D721Med (cell line): ENCODE measurements around the gene ARSB.

Source experiments
- DNase-seq: peaks from one replicate; pipeline ENCODE4 v3.0.0; 2011; ENCODE audit warnings: low spot score; ENCODE audit not compliant: insufficient read length
- FAIRE-seq: peaks from 2 replicates; lab custom pipeline; 2011; peaks lifted over from hg19 to GRCh38; lab: Jason Lieb, UNC
- TF ChIP-seq, protein P1 (sequence below): IDR thresholded peaks from 2 replicates; pipeline ENCODE4 v1.5.1; 2012; ENCODE audit warnings: mild to moderate bottlenecking, control low read depth; ENCODE audit not compliant: insufficient read depth; ENCODE audit errors: missing control alignments

Gene ARSB

DNA sequence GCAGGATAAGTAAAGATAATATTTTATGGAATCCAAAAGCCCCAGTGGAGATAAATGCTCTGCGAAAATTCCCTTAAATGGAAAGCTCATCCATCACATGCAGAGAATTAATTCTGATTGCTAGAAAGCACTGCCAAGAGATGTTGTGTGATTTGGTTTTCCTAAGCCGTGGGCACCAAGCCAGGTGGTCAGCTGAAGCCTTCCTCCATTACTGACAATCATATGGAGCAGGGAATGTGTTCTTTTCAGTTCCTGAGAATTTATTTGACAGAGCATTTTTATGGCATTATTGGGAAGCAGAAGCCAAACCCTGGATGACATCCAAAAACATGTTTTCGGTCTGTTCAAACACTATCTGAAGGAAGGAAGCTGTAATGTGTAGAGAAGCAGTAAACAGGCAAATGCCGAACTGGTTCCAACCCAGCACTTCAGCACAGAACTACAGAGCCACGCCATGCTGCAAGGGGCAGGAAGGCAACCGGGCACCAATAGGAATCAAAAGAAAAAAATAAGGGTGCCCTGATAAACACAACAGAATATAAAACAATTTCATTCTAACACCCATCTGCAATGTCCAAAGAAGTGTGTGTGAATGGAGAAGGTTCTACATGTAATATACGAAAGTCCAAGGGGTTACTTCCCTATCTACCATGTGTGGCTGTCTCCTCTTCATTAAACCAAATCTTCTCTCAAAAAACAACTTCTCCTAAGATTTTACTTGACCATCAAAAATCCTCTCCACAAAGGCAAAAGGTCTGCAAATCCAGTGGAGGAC, 12.3 kb downstream of the ARSB start:
- DNase-seq: no peak

DNA sequence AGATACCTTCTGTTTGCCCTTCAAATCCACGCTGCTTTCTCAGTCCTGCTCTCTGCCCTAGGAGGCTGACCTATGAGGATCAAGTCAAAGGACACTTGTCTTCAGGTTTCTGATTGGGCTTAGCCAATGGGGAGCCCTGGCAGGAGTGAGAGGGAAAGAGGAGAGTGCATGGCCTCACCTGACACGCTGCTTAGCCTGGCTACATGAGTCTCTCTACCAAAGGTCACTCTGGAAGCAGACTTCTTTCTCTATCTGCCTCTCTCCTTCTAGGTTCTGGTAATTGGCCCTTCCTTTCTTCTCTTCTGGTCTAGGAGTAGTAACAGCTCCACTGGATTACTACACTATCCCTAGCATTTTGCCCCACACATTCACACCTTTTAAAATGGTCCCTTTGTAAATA, 13.1 kb downstream of the ARSB start:
- FAIRE-seq: no peak
- DNase-seq: no peak

More for the DNA sequence above, 12.3 kb downstream of the ARSB start:
- no peak for FAIRE-seq
- TF ChIP-seq, protein P1, sequence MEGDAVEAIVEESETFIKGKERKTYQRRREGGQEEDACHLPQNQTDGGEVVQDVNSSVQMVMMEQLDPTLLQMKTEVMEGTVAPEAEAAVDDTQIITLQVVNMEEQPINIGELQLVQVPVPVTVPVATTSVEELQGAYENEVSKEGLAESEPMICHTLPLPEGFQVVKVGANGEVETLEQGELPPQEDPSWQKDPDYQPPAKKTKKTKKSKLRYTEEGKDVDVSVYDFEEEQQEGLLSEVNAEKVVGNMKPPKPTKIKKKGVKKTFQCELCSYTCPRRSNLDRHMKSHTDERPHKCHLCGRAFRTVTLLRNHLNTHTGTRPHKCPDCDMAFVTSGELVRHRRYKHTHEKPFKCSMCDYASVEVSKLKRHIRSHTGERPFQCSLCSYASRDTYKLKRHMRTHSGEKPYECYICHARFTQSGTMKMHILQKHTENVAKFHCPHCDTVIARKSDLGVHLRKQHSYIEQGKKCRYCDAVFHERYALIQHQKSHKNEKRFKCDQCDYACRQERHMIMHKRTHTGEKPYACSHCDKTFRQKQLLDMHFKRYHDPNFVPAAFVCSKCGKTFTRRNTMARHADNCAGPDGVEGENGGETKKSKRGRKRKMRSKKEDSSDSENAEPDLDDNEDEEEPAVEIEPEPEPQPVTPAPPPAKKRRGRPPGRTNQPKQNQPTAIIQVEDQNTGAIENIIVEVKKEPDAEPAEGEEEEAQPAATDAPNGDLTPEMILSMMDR: no peak

DNA sequence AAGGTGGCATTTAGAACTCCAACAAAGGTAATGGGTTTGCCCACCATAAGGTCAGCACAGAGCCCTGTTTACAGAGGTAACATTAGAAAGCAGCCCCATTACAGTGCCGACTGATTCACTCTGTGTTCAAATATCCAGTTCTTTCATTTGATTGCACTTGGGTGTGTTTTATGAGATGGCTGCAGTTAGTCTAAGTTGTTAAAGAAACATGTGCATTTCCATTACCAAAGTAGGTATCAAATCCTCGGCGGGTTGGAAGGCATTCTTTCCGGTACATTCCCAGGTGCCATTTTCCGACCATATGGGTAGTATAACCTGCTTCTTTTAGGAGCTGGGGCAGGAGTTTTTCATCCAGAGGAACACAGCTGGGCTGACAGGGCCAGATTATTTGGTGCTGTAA, 16.3 kb downstream of the ARSB start:
- TF ChIP-seq, protein P1: no peak
- DNase-seq (no peak), FAIRE-seq (no peak)

More for the DNA sequence above, 13.1 kb downstream of the ARSB start:
- TF ChIP-seq, protein P1: no peak

DNA sequence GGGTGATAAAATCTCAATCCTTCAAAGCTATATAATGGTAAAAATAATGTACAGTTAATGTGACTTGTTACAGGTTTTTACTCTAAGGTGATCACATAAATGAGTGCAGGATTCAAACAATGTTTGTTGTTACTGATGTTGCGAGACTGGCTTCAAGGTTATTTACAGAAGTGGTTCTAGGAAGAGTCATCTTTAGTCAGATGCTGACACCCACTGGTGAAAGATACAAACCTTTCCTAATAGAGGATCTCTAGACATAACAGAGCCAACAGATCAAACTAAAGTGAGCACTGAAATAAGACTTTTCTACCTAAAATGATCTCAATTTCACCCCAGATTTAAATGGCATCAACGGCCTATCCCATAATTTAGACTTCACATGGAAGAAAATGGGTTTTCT, 20.2 kb downstream of the ARSB start:
- TF ChIP-seq, protein P1: peak; percentile 73
- DNase-seq (no peak), FAIRE-seq (no peak)

DNA sequence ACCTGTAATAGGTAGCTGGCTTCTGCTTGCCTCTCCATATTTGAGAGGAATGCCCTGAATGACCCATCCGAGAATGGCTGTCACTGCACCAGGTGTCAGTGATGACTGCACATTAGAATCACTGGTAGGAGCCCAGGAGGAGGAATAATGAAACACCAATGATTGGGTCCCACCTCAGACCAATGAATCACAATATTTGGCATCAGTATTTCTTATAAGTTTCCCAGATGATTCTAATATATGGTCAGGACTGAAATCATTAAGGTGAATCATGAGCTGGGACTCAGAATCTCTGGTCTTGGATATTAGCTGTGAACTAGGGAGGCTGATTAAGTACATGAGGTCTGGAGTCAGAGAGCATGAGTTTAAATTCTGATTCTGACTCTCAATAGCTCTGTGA, 23.4 kb downstream of the ARSB start:
- TF ChIP-seq, protein P1: no peak
- no peak for FAIRE-seq
- no peak for DNase-seq

DNA sequence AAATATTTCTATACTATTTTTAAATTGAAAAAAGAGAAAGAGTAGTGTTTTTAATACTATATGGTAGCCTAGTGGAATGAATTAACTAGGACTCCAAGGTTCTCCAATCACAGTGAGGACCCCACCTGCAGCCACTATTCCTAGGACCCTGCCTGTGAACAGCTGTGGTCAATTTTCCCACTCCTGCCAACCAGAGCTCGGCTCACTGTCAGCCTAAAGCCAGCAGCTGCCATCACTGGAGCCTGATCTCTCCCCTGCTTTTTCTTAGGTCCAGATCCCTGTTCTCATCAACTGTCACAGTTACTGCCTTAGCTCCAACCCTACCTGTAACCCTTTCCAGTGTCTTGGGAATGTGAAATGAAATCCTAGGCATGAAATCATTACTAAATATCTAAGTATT, 25.3 kb downstream of the ARSB start:
- TF ChIP-seq, protein P1: no peak
- FAIRE-seq (no peak), DNase-seq (no peak)
